NCI-H510A treated with DMSO at 0.1 percent for 48 hours (cell line): ENCODE measurements around the gene MPPED1.

Experiments used
- DNase-seq: peaks from one replicate; lab custom pipeline; 2025; lab: John Stamatoyannopoulos, UW

MPPED1 gene

DNA sequence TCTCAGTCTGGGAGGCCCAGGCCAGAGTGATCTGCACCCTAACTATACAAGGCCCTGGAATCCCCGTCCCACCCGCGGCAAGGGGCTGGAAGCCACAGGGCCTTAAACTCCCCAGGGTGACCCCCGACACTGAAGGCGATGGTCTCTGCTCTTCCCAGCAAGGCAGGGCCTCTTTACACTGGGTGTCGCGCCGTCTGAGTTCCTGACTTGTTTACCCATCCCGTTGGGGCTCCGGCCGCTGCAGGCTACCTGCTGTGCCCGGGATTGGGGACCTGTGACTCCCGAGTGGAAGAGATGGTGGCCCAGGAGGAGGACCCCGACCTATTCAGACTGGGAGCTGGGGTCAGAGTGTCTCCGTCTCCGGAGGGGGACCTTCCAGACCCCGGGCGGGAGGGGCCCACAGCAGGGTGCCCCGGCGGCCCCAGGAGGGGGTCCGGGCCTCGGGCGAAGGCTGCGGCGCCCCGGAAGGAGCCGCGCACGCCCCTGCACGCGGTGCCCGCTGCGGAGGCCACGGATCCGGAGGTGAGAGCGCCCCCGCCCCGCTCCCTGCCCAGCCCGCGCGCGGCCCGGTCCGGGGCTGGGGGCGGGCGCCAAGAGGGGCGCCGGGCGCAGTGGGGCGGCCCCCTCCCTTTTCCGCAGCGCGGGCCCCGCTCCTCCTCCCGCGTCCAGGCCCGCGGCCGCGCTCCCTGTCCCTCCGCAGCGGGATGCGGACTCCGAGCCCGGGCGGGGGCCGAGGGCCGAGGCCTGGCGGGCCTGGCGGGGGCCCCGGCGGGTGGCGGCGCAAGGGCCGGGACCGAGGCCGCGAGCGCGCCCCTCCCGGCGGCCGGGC lies 560 bp upstream of the MPPED1 start:
- DNase-seq, result no peak

DNA sequence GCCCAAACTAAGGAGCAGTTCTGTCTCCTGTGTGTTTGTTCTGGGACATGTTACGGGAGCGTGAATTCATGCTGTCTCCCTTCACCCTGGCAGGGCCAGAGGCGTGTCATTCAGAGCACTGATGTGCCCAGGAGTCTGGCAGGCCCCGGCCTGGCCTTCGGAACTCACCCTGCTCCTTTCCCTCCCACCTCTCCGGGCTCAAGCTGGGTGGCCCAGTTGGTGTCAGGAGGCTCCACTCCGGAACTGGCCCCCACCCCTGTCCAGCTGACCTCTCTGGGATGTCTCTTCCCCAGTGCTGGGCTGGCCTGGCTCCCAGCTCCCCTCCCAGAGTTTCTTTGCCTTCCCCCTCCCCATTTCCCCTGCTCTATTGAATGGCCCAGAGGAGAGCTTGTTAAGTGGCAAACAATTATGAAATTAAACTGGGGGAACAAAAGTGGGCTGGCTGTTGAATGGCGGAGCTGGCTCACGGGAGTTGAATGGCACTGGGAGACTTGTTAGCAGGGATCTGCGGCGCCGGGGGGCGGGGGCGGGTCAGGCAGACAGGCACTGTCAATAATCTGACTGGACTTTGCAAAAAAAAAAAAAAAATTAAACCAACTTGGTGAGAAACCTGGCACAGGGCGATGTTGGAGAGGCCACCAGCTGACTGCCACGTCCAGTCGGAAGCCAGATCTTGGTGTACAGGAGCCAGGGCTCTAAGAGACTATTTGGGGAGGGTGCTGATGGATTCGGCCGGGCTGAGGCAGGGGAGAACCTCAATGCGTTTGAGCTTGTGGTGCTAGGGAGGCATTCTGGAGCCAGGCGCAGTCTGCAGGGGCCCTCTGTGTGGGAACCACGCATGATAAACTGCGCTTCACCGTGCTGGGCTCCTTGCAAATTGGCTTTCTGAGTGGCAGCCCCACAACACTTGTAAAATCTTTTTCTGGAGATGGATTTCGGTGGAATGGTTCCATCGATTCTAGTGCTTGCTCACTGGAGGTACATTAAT lies 1.3 kb downstream of the MPPED1 start:
- no peak for DNase-seq

DNA sequence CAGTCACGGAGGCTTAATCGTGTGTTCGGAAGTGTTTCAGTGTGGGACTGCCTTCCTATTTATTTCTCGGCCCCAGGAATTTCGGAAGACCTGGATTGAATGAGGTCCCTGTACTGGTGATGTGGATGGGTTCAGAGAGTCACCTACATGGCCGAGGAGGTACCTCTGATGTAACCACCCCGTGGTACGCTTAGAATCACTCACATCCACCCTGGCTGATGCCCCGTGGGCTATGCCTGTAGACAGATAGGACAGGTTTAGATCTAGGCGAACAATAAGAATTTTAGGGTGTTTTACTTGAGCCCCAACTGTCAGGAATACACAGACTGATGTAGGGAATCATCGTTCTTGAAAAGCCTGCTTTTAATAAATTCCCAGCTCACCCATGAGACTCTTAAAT lies 2.0 kb downstream of the MPPED1 start:
- no peak for DNase-seq

DNA sequence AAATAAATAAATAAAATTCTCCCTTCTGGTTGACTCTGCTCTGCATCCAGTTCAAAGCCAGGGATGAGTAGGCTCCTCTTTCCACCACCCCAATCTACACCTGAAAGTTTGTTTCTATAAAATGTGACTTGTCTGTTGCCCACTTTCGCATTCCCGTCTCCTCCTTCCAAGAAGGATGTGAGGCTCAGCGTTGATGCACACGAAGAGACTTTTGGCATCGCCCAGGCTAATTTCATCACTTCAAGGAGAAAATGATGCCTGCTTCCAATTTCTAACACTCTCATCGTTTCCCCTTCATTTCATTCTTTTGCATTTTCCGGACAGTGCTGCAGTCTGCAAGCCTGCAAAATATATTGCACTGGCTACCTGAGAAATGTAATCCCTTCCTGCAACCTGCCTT lies 3.9 kb downstream of the MPPED1 start:
- DNase-seq, result no peak

DNA sequence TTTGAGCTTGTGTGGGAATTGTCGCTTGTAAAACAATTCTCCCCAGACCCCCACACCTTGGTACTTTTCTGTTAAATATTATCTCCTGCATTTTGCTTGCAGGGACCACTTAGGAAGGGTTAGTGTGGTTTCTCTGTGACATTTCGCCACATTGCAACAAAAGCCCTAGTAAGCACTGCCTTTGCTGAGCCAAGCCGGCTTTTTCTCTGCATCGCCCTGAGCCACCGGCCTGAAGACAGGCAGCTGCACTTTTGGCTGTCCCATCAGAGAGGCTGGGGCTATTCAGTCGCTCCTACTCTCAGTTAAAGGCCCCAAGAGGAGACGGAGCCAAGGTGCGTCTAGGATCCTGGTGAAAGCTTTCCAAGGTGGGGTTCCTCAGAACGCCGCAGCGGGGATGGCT lies 5.7 kb downstream of the MPPED1 start:
- no peak for DNase-seq

DNA sequence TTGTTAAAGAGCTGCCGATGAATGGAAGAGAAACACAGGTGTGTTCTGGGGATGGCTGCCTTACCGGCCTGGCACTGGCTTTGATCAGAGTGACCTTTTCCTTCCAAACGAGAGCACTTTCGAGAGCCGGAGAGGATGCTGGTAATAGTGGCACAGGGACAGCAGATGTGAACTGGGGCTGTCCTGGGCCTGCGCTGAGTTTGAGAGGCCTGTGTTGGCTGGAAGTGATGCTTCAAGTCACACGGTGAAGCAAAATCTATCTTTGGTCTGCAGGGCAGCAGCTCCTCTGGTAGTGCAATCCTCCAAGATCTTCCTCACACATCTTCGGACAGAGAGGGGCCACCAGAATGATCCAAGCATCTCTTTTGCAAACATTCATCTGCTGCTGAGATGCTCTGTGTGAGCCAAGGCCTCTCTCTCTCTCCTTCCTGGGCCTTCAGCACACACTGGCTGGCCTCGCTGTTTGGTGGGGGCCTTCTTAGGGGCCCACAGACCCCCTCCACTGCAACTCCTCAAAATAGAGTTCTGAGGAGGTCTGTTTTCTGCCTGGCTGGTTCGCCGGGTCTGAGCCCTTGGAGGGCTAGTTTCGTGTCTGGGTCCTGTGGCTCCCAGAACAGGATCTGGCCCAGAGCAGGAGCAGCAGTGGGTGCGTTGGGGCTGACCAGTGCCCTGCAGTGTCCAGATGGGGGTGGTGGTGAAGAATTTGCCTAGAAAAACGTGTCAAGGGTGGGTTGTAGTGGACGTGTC lies 6.4 kb downstream of the MPPED1 start:
- no peak for DNase-seq

DNA sequence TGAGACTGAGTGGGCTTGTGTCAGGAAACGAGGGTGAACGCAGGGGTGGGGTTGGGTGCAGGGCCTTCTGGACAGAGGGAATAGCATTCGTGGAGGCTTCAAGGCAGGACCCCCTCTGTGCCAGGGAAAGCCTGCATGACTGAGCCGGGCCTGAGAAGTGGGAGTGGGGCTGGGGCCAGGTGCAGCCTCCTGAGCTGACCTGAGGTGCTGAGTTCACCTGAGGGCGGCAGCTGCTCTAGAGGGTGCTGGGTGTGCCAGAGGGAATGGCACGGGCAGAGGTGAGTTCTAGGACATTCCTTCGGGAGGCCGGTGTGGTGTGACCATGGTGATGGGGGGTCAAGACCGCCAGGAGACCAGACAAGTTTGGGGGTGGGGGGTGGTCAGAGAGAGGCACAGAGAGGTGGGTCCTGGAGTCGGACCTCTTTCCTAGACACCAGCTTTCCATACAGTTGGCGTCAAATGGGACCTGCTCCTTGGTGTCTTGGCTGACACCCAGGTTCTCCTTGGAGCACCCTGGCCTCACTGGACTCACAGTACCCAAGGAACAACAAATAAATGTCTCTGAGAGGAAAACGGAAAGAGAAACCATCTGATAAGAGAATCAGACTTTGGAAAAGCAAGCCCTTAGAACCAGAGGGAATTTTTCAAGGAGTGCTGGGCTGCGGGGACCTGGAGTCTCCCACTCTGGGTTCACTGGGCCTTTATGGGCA lies 7.7 kb downstream of the MPPED1 start:
- no peak for DNase-seq

DNA sequence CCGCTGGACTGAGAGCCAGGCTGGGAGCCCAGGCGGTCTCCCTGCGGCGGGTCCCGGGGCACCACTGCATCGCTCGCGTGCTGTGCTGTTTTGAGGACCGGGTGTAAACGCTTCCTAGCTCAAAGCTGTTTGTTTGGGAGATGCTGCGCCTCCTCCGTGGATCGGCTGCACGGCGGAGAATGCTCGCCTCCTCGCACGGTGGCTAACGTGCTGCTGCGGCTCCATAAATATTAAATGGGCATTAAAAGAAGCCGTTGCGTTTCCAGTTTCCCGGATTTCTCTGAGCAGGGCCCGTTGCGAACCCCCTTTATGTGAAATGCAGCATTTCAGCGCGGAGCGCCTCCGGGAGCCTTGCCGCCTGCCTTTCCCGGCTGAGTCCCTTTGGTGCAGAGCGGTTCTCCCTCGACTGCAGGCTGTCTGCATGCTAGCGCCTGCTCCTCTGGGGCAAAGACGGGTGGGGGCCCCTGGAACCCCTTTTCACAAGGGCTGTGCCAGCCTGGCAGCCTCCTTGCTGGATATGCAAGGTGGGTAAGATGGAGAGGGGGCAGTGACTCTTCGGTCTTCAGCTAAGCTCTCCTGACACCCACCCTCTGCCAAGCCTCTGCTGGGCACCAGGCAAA lies 9.3 kb downstream of the MPPED1 start:
- no peak for DNase-seq

DNA sequence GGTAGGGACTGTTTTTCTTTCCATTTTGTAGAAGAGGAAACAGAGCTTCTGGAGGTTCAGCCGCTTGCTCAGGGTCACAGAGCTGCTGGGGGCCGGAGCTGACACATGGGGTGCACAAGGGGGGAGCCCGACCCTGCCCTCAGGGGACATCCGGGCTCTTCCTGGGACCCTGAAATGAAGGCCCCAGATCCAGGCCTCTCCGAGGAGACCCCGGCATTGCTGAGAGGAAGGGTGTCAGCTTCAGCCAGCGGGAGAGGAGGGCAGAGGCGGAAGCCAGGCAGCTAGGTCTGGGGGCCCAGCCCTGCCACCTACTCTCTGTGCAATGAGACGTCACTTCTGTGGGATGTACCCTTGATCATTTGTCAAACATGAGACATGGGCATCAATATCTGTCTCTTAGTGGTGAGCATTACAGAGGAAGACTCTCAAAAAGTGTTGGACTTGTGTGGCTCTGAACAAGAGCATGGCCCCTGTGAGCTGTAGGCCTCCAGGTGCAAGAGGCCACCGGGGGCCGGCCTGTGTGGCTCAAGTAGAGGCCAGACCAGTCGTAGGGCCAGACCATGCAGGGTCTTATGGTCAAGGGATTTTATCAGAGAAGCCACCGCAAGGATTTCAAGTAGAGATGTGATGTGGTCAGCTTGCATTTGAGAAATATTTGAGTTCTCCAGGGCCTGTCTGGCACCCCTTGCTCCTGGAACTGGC lies 10.3 kb downstream of the MPPED1 start:
- DNase-seq, result no peak

DNA sequence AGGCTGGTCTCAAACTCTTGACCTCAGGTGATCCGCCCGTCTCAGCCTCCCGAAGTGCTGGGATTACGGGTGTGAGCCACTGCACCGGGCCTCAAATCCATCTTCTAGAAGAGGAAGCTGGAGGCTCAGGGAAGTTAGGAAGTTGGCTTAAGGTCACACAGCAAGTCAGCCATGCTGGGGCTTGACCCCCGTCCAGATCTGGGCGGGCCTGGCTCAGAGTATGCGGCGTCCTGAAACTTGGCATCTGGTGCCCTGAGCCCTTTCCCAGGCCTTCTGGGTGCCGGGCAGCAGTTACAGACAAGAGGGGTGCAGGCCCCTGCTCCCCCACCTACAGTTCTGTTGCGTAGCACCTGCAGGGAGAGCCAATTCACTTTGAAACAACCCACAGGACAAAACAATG lies 11.2 kb downstream of the MPPED1 start:
- DNase-seq, result no peak

DNA sequence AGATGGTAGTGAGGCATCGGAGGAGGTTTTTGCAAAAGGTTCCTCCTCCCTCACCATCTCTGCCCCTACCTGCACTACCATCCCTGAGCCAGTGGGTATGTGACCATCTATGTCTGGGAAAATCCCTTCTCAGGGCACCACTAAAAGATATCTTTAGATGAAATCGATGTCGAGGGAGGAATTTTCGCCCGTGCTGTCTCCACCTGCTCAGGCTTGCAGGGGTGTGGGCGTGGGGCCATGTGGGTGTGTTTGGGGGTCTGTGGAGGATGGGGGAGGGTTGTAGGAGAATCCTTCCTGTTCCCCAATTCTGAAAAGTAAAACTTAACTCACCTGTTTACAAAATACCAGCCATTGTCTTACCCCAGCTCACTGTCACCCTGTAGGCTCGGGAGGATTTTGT lies 12.4 kb downstream of the MPPED1 start:
- DNase-seq, result no peak

DNA sequence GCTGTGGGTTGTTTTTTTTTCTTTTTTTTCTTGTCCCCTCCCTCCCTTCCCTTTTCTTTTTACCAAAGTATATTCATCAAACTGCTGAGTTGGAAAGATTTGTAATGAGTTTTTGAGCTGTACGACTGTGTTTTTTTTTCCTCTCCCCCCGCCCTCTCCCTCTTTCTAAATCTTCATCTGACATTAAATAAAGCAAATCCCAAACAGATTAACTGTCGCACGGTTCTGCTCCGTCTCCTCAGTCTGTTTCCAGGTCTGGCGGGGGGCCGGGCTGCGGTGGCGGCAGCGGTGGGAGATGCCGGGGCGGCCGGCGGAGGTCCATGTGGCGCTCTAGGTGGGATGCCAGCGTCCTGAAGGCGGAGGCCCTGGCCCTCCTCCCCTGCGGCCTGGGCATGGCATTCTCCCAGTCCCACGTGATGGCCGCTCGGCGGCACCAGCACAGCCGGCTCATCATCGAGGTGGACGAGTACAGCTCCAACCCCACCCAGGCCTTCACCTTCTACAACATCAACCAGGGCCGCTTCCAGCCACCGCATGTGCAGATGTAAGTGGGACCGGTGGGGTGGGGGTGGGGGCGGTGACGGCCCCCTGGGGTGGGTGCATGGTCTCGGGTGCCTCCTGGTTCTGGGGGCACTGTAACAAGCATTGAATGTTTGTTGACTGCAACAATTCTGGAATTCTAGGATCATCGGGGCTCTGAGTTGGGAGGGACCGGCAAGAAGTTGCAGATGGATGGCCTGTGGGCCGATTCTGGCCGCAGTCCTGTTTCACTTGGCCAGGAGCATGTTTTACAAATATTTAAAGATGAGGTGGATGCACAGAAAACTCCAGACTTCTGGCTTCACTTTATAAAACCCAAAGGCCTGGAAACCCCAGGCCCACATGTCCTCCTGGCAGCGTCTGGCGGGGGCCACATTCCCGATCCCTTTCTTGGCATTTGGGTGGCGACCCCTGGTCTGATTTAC lies 13.1 kb downstream of the MPPED1 start:
- no peak for DNase-seq

DNA sequence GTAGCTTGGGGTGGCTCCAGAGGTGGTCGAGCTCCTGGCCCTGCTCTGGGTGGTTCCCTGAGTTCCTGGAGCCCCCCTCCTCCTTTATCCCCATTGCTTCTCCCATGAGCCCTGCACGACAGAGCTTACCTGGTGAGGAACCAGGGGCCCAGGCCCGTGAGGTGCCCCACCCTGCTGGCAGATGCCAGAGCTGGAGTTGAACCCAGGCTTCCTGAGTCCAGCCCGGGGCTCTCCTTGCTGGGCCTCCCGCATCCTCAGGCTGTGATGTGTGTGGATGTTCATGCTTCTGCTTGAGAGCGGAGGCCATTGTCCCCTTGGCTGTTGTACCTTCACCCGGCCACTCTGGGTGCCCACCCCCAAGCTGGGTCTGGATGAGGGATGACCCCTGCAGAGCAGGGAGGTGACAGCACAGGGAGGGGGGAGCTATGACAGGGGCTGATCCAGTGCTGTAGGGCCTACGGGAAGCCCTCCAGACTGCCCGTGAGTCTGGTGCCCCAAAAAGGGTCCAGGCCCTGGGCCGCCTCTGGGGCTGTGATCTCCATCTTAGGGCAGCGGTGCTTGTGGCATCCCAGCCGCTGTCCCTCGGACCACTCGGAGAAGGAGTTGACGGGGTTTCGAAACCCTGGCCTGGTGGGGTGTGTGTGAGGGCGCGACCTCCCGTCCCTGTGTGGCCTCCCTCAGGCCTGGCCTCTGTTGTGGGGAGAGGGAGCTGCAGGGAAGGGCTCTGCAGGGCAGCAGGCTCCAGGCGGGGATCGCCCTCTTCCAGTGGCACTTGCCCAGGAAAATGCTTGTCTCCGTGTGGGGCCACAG lies 14.4 kb downstream of the MPPED1 start:
- no peak for DNase-seq

DNA sequence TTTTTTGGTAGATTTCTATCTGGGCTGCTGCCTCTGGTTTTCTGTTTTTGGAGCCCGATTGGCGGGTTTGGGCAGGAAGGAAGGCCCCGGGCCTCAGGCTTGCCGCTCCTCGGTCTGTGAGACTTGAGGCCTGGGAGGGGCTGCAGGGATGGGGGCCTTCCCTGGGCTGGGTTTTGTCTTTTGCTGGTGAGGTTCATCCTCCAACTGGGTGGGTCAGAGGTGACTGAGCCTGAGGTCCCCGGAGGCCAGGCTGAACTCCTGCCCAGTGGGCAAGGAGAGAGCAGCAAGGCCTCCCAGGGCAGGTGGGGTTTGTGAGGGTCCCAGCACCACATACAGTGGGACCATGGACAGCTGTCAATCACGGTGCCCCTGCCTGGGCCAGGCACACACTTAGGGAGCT lies 15.0 kb downstream of the MPPED1 start:
- DNase-seq, result no peak

DNA sequence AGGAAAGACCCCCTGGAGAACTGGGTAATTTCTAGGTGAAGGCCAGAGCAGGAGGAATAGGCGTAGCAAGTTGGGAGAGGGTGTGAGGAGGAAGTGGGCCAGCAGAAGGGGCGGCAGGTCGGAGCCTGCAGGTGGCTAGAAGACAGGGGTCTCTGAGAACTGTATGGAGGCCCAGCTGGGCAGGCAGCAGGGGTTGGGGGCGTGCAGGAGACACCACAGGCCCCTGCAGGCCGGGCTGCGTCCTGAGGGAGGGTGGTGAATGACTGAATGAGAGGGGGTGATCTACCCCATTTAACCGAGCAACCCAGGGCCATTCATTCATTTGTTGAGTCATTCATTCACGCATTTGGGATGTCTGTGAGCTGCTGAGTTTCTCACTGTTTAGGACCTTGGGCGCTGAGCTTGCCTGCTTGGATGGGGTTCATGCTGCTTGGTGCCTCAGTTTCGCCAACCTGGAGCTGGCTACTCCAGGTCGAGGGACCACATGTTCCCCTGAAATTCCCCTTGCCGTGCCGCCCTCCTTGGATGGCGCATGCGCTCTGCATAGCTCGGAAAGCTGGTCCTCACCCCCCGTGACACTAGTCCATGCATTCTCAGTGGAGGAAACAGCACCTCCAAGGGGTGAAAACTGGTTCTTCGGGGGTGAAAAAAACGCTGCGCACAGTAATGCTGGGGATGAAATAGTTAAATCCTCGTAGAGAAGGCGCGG lies 15.6 kb downstream of the MPPED1 start:
- DNase-seq, result no peak

DNA sequence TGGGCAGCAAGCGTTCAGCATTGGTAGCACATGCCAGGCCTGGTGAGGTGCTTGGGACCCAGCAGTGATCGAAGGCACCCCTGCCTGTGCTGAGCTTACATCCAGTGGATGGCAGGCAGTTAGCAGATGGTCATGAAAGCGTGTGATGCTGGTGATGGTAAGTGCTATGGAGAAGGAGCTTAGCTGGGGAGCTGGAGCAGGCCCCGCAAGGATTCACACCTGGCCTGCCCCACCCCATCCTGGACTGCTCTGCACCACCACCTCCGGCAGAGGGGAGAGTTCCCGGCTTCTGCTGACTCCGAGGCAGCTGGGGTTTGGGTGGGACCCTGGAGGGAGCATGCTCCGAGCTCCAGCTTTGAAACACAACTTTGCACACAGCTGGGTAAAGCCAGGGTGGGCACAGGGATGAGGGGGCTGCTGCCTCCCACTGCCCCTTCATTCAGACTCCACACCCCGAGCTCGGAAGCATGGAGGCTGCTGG lies 16.2 kb downstream of the MPPED1 start:
- no peak for DNase-seq

DNA sequence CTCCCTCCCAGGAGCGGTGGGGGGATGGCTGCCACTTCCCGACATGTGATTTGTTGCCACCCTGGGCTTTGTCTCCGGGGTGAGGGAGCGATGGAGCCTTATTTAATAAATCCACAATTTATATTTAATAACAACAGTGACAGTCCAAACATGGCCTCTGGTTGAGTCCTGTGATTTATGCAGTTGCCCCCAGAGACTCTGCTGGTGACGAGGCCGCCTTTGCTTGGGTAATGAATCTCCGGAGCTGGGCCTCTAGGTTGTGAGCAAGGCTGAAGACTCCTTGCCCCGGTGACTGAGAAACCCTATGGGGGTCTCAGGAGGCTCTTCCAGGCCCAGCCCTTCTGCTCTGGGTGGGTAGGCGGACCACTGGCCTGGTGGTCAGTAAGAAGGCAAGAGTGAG lies 16.7 kb downstream of the MPPED1 start:
- DNase-seq, result no peak

DNA sequence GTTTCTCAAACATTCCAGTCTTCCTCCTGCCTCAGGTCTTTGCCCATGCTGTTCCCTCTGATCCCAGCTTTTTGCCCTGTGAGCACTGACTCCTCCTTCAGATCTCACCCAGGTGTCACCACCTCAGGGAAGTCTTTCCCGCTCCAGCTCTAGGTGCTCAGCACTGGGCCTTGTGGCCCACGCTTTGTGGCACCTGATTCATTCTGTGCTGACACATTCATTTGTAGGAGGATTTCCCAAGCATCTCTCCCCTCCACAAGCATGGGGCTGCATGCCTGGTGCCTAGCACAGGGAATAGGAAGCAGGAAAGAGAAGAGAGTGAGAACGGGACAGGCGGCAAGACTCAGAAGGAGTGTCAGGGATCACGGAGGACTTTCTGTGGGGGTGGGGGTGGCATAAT lies 17.6 kb downstream of the MPPED1 start:
- DNase-seq, result no peak
